HUES64 (cell line): ENCODE measurements around the gene PARP14.
"Not testable (repeated sequence)": the region's sequence is repeated elsewhere in the genome, so short reads cannot be mapped to it uniquely, and the experiment has no call there.

ENCODE experiments used
- H3K27ac ChIP-seq: 2 replicates; pipeline ENCODE4 v1.7.0; 2013; ENCODE audit warnings: low read depth, low read length, inconsistent platforms
- H3K27me3 ChIP-seq: 2 replicates; pipeline ENCODE4 v1.6.1; 2013; ENCODE audit warnings: mild to moderate bottlenecking, low read length; ENCODE audit not compliant: insufficient read depth
- H3K36me3 ChIP-seq: 2 replicates; pipeline ENCODE4 v1.6.1; 2013; ENCODE audit warnings: mild to moderate bottlenecking, low read length; ENCODE audit not compliant: insufficient read depth
- H3K4me1 ChIP-seq: 2 replicates; pipeline ENCODE4 v1.6.1; 2013; ENCODE audit warnings: mild to moderate bottlenecking, low read length, moderate library complexity; ENCODE audit not compliant: insufficient read depth
- H3K4me3 ChIP-seq: 2 replicates; pipeline ENCODE4 v1.5.1; 2013; ENCODE audit warnings: mild to moderate bottlenecking, low read length, moderate library complexity
- H3K9ac ChIP-seq: 2 replicates; pipeline ENCODE4 v1.6.1; 2013; ENCODE audit warnings: mild to moderate bottlenecking, low read depth, low read length
- H3K9me3 ChIP-seq: 2 replicates; pipeline ENCODE4 v1.6.1; 2013; ENCODE audit warnings: low read depth, low read length; ENCODE audit not compliant: insufficient read depth
- WGBS: fragments of 150-250, 120-280 bp; methylation state at CpG from one replicate; pipeline ENCODE4 v1.1.7; 2013; ENCODE audit warnings: missing lambda C conversion rate; 5-methylcytosine and 5-hydroxymethylcytosine counted together

PARP14 gene

GRCh38 chr3:122727294-122727693 is 46.7 kb downstream of the PARP14 start:
- Histone ChIP-seq H3K4me3 (no peak overlapping the region), H3K27me3 (no peaks in the 10 kb centered on the region), H3K9me3 (peaks cover 19% of the 10 kb centered on the region; the same call in 1 of the 2 replicates), H3K9ac (no peak overlapping the region), H3K27ac (no peak overlapping the region), H3K36me3 (no peaks in the 10 kb centered on the region; the same call in 1 of the 2 replicates), H3K4me1 (no peaks in the 10 kb centered on the region)
- 97% methylated on average over 3 of the region's 3 CpGs for WGBS

- Histone ChIP-seq H3K27me3 (no peaks in the 10 kb centered on the region), H3K4me1 (no peaks in the 10 kb centered on the region), H3K9ac (no peak overlapping the region), H3K36me3 (no peaks in the 10 kb centered on the region; the same call in 1 of the 2 replicates), H3K9me3 (peaks cover 24% of the 10 kb centered on the region; the same call in 1 of the 2 replicates), H3K27ac (no peak overlapping the region), H3K4me3 (no peak overlapping the region)
- WGBS: 95% methylated on average over 9 of the region's 9 CpGs
Observed at GRCh38 chr3:122727766-122728165, 47.1 kb downstream of the PARP14 start.

GRCh38 chr3:122728186-122728585 is 47.5 kb downstream of the PARP14 start:
- no peaks in the 10 kb centered on the region for H3K4me1 ChIP-seq
- H3K36me3 ChIP-seq: no peaks in the 10 kb centered on the region; the same call in 1 of the 2 replicates
- peaks cover 24% of the 10 kb centered on the region; the same call in 1 of the 2 replicates for H3K9me3 ChIP-seq
- 89% methylated on average over 3 of the region's 3 CpGs for WGBS
- H3K4me3 ChIP-seq: no peak overlapping the region
- H3K27ac ChIP-seq: no peak overlapping the region
- no peak overlapping the region for H3K9ac ChIP-seq
- no peaks in the 10 kb centered on the region for H3K27me3 ChIP-seq

GRCh38 chr3:122728756-122729514 is 48.3 kb downstream of the PARP14 start:
- WGBS: 96% methylated on average over 8 of the region's 8 CpGs

GRCh38 chr3:122730240-122730639 is 49.6 kb downstream of the PARP14 start:
- WGBS: 85% methylated on average over 4 of the region's 4 CpGs
- Histone ChIP-seq H3K36me3 (no peaks in the 10 kb centered on the region; the same call in 1 of the 2 replicates), H3K9me3 (peaks cover 24% of the 10 kb centered on the region; the same call in 1 of the 2 replicates), H3K9ac (no peak overlapping the region), H3K4me3 (no peak overlapping the region), H3K27me3 (no peaks in the 10 kb centered on the region), H3K4me1 (no peaks in the 10 kb centered on the region), H3K27ac (no peak overlapping the region)

More at GRCh38 chr3:122728756-122729514, 48.3 kb downstream of the PARP14 start:
- Histone ChIP-seq H3K4me3 (no peak overlapping the region), H3K4me1 (no peaks in the 10 kb centered on the region), H3K27ac (no peak overlapping the region), H3K36me3 (no peaks in the 10 kb centered on the region; the same call in 1 of the 2 replicates), H3K27me3 (no peaks in the 10 kb centered on the region), H3K9ac (no peak overlapping the region), H3K9me3 (peaks cover 24% of the 10 kb centered on the region; the same call in 1 of the 2 replicates)

- WGBS: 95% methylated on average over 21 of the region's 22 CpGs
- not testable (repeated sequence) for H3K9ac ChIP-seq, H3K27ac ChIP-seq, H3K4me3 ChIP-seq, H3K36me3 ChIP-seq, H3K27me3 ChIP-seq, H3K4me1 ChIP-seq
- H3K9me3 ChIP-seq: peaks cover 17% of the 10 kb centered on the region; the same call in 1 of the 2 replicates
Observed at GRCh38 chr3:122732682-122733525, 52.3 kb downstream of the PARP14 start.

GRCh38 chr3:122739172-122739571 is 58.5 kb downstream of the PARP14 start:
- Histone ChIP-seq H3K27ac (peak overlapping the region; percentile 52; the same call in 1 of the 2 replicates), H3K36me3 (peaks cover 20% of the 10 kb centered on the region)
- WGBS: 30% methylated on average over 2 of the region's 3 CpGs

GRCh38 chr3:122742234-122742633 is 61.6 kb downstream of the PARP14 start:
- H3K9ac ChIP-seq: no peak overlapping the region
- peaks cover 6% of the 10 kb centered on the region; the same call in 1 of the 2 replicates for H3K9me3 ChIP-seq
- no peak overlapping the region for H3K4me3 ChIP-seq
- H3K27me3 ChIP-seq: no peaks in the 10 kb centered on the region
- peaks cover 20% of the 10 kb centered on the region for H3K36me3 ChIP-seq
- H3K4me1 ChIP-seq: peaks cover 9% of the 10 kb centered on the region
- no peak overlapping the region for H3K27ac ChIP-seq

More at GRCh38 chr3:122739172-122739571, 58.5 kb downstream of the PARP14 start:
- Histone ChIP-seq H3K9me3 (peaks cover 3% of the 10 kb centered on the region; the same call in 1 of the 2 replicates), H3K27me3 (no peaks in the 10 kb centered on the region), H3K4me3 (no peak overlapping the region), H3K4me1 (peaks cover 9% of the 10 kb centered on the region), H3K9ac (no peak overlapping the region)

- H3K4me3 ChIP-seq: no peak overlapping the region
- WGBS: 93% methylated on average over 2 of the region's 4 CpGs
- no peaks in the 10 kb centered on the region for H3K27me3 ChIP-seq
- peaks cover 10% of the 10 kb centered on the region for H3K9me3 ChIP-seq
- no peak overlapping the region for H3K27ac ChIP-seq
- H3K4me1 ChIP-seq: peaks cover 9% of the 10 kb centered on the region
- no peak overlapping the region for H3K9ac ChIP-seq
- H3K36me3 ChIP-seq: peaks cover 24% of the 10 kb centered on the region
Observed at GRCh38 chr3:122743581-122744120, 63.0 kb downstream of the PARP14 start.

GRCh38 chr3:122745369-122746021 is 64.9 kb downstream of the PARP14 start:
- Histone ChIP-seq H3K27ac (no peak overlapping the region), H3K36me3 (peaks cover 20% of the 10 kb centered on the region), H3K9ac (no peak overlapping the region), H3K27me3 (no peaks in the 10 kb centered on the region), H3K4me3 (no peak overlapping the region), H3K4me1 (no peaks in the 10 kb centered on the region; the same call in 1 of the 2 replicates), H3K9me3 (peaks cover 9% of the 10 kb centered on the region)
- WGBS: 87% methylated on average over 3 of the region's 4 CpGs
